Measurements from ENCODE around the gene MED9. TPM values are rescaled to one million over a fixed set of nuclear protein-coding genes. Genes with fewer than 3 reads are reported as not detected.

The MED9 gene
- total and polyA plus RNA-seq, 10 of the 15 experiments (the other 5 are each of a cell fraction or from before 2014, with no cell fraction given): 1.5 to 22.4 (median 14.8) TPM

DNA sequence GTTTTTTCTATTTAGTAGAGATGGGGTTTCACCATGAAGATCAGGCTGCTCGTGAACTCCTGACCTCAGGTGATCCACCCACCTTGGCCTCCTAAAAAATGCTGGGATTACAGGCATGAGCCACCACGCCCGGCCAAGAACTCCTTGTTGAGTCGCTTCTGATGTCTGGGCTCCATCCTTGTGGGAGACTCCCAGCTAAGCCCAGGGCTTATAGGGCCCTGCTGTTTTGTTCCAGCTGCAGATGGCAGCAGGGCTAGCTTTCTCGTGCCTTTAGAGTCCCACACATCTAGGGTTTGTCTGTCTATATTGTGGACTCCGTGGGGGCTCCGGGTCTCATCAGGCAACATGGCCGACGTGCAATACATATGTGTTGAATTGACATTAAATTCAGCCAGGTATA lies 39.3 kb upstream of the MED9 start:
- Histone ChIP-seq H3K4me3 (no peak overlapping the region), H3K4me2 (ENCODE audit: control insufficient read depth, insufficient read depth) (no peak overlapping the region), H4K20me1 (ENCODE audit: control insufficient read depth, insufficient read depth) (no peaks in the 10 kb centered on the region), H3K27ac (ENCODE audit: control insufficient read depth, insufficient read depth) (no peak overlapping the region), H3K36me3 (ENCODE audit: control insufficient read depth in 2 of 2, insufficient read depth in 2 of 2, low read length in 1 of 2) (no peaks in the 10 kb centered on the region), H3K79me2 (ENCODE audit: control insufficient read depth, insufficient read depth, low read length) (no peaks in the 10 kb centered on the region), H3K27me3 (replicated peaks in 1 of 2; ENCODE audit: control insufficient read depth in 2 of 2, insufficient read depth in 2 of 2, low read length in 1 of 2) (peaks cover 0 to 2% of the 10 kb centered on the region in 2 experiments; a peak in 1 of 4 replicates), H3K4me1 (ENCODE audit: control insufficient read depth, insufficient read depth, low read length) (no peaks in the 10 kb centered on the region), H3K9ac (ENCODE audit: control insufficient read depth, insufficient read depth, low read length) (no peak overlapping the region), H3K9me3 (replicated peaks; ENCODE audit: control insufficient read depth, insufficient read depth, low read length) (no peaks in the 10 kb centered on the region), H2AFZ (ENCODE audit: control insufficient read depth, low read depth, low read length) (no peak overlapping the region)
- ChIA-PET SMC1A (ENCODE audit: uncharacterized antibody, unreplicated experiment) (interaction anchor here (1.0 kb wide), 1 partner anchor 31 kb away, joined by 3 read pairs; no protein-coding TSS in a partner anchor), RAD21 (ENCODE audit: unreplicated experiment) (no interaction called here), CTCF (interaction anchor here (0.6 kb wide), 1 partner anchor 358 kb away, joined by 3 read pairs; no protein-coding TSS in a partner anchor), POLR2A (no interaction called here)
- FAIRE-seq (no peak), ATAC-seq (no peak), DNase-seq (ENCODE audit: low read depth, low spot score) (no peak)
- no TSS peak for BruUV-seq (replicated peaks)
- 22% methylated on average over 9 of the region's 9 CpGs for WGBS (ENCODE audit: insufficient coverage, insufficient replicate concordance, low lambda C conversion rate, missing lambda C conversion rate)
- TF ChIP-seq POLR2AphosphoS2 (IDR thresholded peaks at IDR 0.05; ENCODE audit: low read depth, low read length) (no peak), ZNF622 (IDR thresholded peaks at IDR 0.05) (no peak), CBX3 (IDR thresholded peaks at IDR 0.05; ENCODE audit: borderline replicate concordance, low read depth) (no peak)
- intact Hi-C loops (cut with micrococcal nuclease; ENCODE audit: unreplicated experiment): no loop called here
- in situ Hi-C loops (cut with MboI): no loop called here

DNA sequence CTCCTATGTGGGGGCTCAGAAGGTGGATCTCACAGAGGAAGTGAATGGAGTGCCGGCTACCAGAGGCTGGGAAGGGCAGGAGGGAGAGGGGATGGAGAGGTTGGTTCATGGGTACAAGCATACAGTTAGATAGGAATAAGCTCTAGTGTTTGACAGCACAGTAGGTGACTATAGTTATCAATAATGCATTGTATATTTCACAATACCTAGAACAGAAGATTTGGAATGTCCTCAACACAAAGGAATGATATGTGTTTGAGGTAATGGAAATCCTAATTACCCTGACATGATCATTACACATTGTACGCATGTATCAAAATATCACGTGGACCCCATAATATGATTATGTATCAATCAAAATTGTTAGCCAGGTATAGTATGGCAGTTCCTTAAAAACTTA lies 38.9 kb upstream of the MED9 start:
- POLR2A ChIA-PET: no interaction called here
- SMC1A ChIA-PET (ENCODE audit: uncharacterized antibody, unreplicated experiment): interaction anchor here (1.0 kb wide), 1 partner anchor 31 kb away, joined by 3 read pairs; no protein-coding TSS in a partner anchor
- no peak for ATAC-seq
- CTCF ChIA-PET: interaction anchor here (0.6 kb wide), 1 partner anchor 358 kb away, joined by 3 read pairs; no protein-coding TSS in a partner anchor
- Histone ChIP-seq H3K36me3 (ENCODE audit: control insufficient read depth in 2 of 2, insufficient read depth in 2 of 2, low read length in 1 of 2) (no peaks in the 10 kb centered on the region), H3K4me3 (no peak overlapping the region), H2AFZ (ENCODE audit: control insufficient read depth, low read depth, low read length) (no peak overlapping the region), H3K9me3 (replicated peaks; ENCODE audit: control insufficient read depth, insufficient read depth, low read length) (no peaks in the 10 kb centered on the region), H4K20me1 (ENCODE audit: control insufficient read depth, insufficient read depth) (no peaks in the 10 kb centered on the region), H3K9ac (ENCODE audit: control insufficient read depth, insufficient read depth, low read length) (no peak overlapping the region), H3K27me3 (replicated peaks in 1 of 2; ENCODE audit: control insufficient read depth in 2 of 2, insufficient read depth in 2 of 2, low read length in 1 of 2) (peaks cover 0 to 2% of the 10 kb centered on the region in 2 experiments; a peak in 1 of 4 replicates), H3K4me1 (ENCODE audit: control insufficient read depth, insufficient read depth, low read length) (no peaks in the 10 kb centered on the region), H3K4me2 (ENCODE audit: control insufficient read depth, insufficient read depth) (no peak overlapping the region), H3K27ac (ENCODE audit: control insufficient read depth, insufficient read depth) (no peak overlapping the region), H3K79me2 (ENCODE audit: control insufficient read depth, insufficient read depth, low read length) (no peaks in the 10 kb centered on the region)
- no TSS peak for BruUV-seq (replicated peaks)
- 39% methylated on average over 3 of the region's 3 CpGs for WGBS (ENCODE audit: insufficient coverage, insufficient replicate concordance, low lambda C conversion rate, missing lambda C conversion rate)
- RAD21 ChIA-PET (ENCODE audit: unreplicated experiment): no interaction called here
- intact Hi-C loops (cut with micrococcal nuclease; ENCODE audit: unreplicated experiment): no loop called here
- TF ChIP-seq, protein P1, sequence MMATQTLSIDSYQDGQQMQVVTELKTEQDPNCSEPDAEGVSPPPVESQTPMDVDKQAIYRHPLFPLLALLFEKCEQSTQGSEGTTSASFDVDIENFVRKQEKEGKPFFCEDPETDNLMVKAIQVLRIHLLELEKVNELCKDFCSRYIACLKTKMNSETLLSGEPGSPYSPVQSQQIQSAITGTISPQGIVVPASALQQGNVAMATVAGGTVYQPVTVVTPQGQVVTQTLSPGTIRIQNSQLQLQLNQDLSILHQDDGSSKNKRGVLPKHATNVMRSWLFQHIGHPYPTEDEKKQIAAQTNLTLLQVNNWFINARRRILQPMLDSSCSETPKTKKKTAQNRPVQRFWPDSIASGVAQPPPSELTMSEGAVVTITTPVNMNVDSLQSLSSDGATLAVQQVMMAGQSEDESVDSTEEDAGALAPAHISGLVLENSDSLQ (IDR thresholded peaks at IDR 0.05): no peak
- no peak for TF ChIP-seq TCF7 (IDR thresholded peaks at IDR 0.05; ENCODE audit: borderline replicate concordance)
- no peak for TF ChIP-seq GABPA (IDR thresholded peaks at IDR 0.05; ENCODE audit: low read depth)
- no peak for TF ChIP-seq EED (IDR thresholded peaks at IDR 0.05; ENCODE audit: low read depth)
- no peak for TF ChIP-seq SREBF2 (IDR thresholded peaks at IDR 0.05; ENCODE audit: low read length)
- no peak for TF ChIP-seq IRF4 (IDR thresholded peaks at IDR 0.05; ENCODE audit: low read depth, low read length)
- no peak for TF ChIP-seq YY1 (IDR thresholded peaks at IDR 0.05; ENCODE audit: low read depth, low read length)
- no peak for TF ChIP-seq JUND (IDR thresholded peaks at IDR 0.05; ENCODE audit: low read depth, low read length)
- no peak for TF ChIP-seq CREB1 (IDR thresholded peaks at IDR 0.05; ENCODE audit: low read depth)
- TF ChIP-seq BRCA1 (IDR thresholded peaks at IDR 0.05; ENCODE audit: low read depth, low read length): no peak
- TF ChIP-seq IKZF2 (IDR thresholded peaks at IDR 0.05): no peak
- TF ChIP-seq CBX3 (IDR thresholded peaks at IDR 0.05; ENCODE audit: borderline replicate concordance, low read depth): no peak
- TF ChIP-seq KDM1A (IDR thresholded peaks at IDR 0.05; ENCODE audit: borderline replicate concordance): no peak
- TF ChIP-seq WRNIP1 (IDR thresholded peaks at IDR 0.05; ENCODE audit: borderline replicate concordance, low read depth, low read length): no peak
- TF ChIP-seq TCF3 (IDR thresholded peaks at IDR 0.05; ENCODE audit: borderline replicate concordance, insufficient read depth, low read depth, low read length): no peak
- TF ChIP-seq NFYA (IDR thresholded peaks at IDR 0.05; ENCODE audit: borderline replicate concordance, low read depth, low read length): no peak
- in situ Hi-C loops (cut with MboI): no loop called here
- FAIRE-seq: no peak
- DNase-seq (ENCODE audit: low read depth, low spot score): no peak
